Subcutaneous adipose tissue (tissue), 4 donors: ENCODE measurements around the gene TAMALIN. TPM values are rescaled to one million over a fixed set of nuclear protein-coding genes. Genes with fewer than 3 reads are reported as not detected.

Source experiments
- total RNA-seq, 4 donors: library from RNA; depleted of rRNA; stranded (reverse); fragments of >200 nt; gene quantifications; one replicate each; pipeline ENCODE4 v1.1.0, GENCODE V29; 2016
- TF ChIP-seq, protein P1 (sequence below): fragments of 450-650 bp; IDR thresholded peaks from one replicate; pipeline ENCODE4 v1.5.1; 2016; ENCODE audit warnings: low read depth, mild to moderate bottlenecking, control low read depth, antibody characterized with exemption, moderate library complexity

The TAMALIN gene
- total RNA-seq, 4 donors from 2014 or later, result 9.0 to 64.6 (median 20.1) TPM

DNA sequence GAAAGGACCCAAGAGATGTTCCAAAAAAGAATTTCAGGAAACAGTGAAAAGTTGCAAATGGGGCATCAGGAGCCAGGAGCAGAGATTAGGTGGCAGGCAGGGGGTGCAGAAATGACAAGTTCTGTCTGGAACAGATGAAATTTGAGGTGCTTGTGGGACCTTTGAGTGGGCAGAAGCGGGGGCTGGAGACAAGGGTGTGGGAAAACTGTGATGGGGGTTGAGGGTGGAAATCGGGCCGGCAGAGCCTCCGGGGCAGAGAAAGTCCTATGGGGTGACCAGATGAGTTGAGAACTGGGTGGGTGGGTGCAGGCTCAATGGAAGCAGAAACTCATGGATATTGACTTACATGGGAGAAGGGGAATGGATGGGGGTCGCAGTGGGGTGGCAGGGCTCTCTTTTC, 42.9 kb downstream of the TAMALIN start:
- TF ChIP-seq, protein P1, sequence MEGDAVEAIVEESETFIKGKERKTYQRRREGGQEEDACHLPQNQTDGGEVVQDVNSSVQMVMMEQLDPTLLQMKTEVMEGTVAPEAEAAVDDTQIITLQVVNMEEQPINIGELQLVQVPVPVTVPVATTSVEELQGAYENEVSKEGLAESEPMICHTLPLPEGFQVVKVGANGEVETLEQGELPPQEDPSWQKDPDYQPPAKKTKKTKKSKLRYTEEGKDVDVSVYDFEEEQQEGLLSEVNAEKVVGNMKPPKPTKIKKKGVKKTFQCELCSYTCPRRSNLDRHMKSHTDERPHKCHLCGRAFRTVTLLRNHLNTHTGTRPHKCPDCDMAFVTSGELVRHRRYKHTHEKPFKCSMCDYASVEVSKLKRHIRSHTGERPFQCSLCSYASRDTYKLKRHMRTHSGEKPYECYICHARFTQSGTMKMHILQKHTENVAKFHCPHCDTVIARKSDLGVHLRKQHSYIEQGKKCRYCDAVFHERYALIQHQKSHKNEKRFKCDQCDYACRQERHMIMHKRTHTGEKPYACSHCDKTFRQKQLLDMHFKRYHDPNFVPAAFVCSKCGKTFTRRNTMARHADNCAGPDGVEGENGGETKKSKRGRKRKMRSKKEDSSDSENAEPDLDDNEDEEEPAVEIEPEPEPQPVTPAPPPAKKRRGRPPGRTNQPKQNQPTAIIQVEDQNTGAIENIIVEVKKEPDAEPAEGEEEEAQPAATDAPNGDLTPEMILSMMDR, result no peak

DNA sequence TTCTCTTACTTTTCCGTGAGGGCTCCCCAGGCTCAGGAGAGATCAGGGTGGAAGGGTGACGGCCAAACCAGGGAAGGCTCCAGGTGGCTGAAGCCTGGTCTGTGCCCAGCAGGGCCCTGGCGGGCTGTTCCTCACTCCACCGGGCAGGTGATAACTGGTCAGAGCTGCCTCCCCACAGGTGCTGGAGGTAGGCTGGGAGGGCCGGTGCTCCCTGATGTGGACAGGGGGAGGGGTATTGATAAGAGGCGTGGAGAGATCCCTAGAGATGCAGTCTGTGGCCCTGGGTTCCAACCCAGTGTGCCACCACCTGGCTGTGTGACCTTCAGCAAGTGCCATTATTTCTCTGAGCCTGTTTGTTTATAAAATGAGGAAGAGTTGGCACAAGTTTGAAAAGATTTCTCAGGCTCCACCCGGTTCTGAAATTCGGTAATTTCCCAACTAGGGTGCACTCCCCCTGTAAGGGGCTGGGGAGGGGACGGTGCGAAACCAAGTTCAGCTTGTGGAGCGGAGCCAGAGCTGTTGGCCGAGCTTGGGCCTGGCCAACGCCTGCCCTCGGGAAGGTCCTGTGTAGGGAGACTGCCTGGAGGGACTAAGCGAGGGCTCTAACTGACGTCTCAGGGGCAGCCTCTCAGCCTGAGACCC, 43.5 kb downstream of the TAMALIN start:
- TF ChIP-seq, protein P1, result no peak

- TF ChIP-seq, protein P1, result no peak
These were observed 44.2 kb downstream of the TAMALIN start, which contains the start of gene NR4A1 for GRCh38 chr12:52050758-52051541. TSS of gene NR4A1 (plus strand) at chr12:52051442. CDS start at chr12:52054329, 2,887 bp downstream.

- TF ChIP-seq, protein P1, result no peak
These were observed 45.9 kb downstream of the TAMALIN start for GRCh38 chr12:52052468-52053186.

- TF ChIP-seq, protein P1, result no peak
These were observed 46.9 kb downstream of the TAMALIN start for GRCh38 chr12:52053536-52054209.

GRCh38 chr12:52054231-52054832, 47.6 kb downstream of the TAMALIN start:
- TF ChIP-seq, protein P1, result no peak
